ENCODE results near the gene SRL. TPM values are rescaled to one million over a fixed set of nuclear protein-coding genes. Genes with fewer than 3 reads are reported as not detected.
A peak's percentile ranks its signal among the peaks of the same experiment; 100 is the strongest.

SRL gene
- total and polyA plus RNA-seq, 2 of the 13 experiments (the other 11 are each of a cell fraction or from before 2014, with no cell fraction given): 0.05 TPM; not detected in 1

- TF ChIP-seq, protein P1, sequence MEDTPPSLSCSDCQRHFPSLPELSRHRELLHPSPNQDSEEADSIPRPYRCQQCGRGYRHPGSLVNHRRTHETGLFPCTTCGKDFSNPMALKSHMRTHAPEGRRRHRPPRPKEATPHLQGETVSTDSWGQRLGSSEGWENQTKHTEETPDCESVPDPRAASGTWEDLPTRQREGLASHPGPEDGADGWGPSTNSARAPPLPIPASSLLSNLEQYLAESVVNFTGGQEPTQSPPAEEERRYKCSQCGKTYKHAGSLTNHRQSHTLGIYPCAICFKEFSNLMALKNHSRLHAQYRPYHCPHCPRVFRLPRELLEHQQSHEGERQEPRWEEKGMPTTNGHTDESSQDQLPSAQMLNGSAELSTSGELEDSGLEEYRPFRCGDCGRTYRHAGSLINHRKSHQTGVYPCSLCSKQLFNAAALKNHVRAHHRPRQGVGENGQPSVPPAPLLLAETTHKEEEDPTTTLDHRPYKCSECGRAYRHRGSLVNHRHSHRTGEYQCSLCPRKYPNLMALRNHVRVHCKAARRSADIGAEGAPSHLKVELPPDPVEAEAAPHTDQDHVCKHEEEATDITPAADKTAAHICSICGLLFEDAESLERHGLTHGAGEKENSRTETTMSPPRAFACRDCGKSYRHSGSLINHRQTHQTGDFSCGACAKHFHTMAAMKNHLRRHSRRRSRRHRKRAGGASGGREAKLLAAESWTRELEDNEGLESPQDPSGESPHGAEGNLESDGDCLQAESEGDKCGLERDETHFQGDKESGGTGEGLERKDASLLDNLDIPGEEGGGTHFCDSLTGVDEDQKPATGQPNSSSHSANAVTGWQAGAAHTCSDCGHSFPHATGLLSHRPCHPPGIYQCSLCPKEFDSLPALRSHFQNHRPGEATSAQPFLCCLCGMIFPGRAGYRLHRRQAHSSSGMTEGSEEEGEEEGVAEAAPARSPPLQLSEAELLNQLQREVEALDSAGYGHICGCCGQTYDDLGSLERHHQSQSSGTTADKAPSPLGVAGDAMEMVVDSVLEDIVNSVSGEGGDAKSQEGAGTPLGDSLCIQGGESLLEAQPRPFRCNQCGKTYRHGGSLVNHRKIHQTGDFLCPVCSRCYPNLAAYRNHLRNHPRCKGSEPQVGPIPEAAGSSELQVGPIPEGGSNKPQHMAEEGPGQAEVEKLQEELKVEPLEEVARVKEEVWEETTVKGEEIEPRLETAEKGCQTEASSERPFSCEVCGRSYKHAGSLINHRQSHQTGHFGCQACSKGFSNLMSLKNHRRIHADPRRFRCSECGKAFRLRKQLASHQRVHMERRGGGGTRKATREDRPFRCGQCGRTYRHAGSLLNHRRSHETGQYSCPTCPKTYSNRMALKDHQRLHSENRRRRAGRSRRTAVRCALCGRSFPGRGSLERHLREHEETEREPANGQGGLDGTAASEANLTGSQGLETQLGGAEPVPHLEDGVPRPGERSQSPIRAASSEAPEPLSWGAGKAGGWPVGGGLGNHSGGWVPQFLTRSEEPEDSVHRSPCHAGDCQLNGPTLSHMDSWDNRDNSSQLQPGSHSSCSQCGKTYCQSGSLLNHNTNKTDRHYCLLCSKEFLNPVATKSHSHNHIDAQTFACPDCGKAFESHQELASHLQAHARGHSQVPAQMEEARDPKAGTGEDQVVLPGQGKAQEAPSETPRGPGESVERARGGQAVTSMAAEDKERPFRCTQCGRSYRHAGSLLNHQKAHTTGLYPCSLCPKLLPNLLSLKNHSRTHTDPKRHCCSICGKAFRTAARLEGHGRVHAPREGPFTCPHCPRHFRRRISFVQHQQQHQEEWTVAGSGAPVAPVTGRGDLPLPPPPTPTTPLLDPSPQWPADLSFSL (CRISPR knock-in tag; IDR thresholded peaks at IDR 0.05): no peak
- peak; percentile 16; the same call in 1 of the 2 replicates for TF ChIP-seq ZNF12 (CRISPR knock-in tag; IDR thresholded peaks at IDR 0.05)
- TF ChIP-seq FOXK2 (IDR thresholded peaks at IDR 0.05): peak; percentile 39; the same call in 1 of the 2 replicates
- TF ChIP-seq THAP11 (CRISPR knock-in tag; IDR thresholded peaks at IDR 0.05): peak; percentile 97
- TF ChIP-seq FOSL1 (CRISPR knock-in tag; IDR thresholded peaks at IDR 0.05; ENCODE audit: borderline replicate concordance): no peak
- TF ChIP-seq SOX6 (IDR thresholded peaks at IDR 0.05): no peak
- peak; percentile 77 for TF ChIP-seq SOX6 (CRISPR knock-in tag; IDR thresholded peaks at IDR 0.05)
- no peak for TF ChIP-seq NONO (IDR thresholded peaks at IDR 0.05)
- peak; percentile 83 for TF ChIP-seq NONO (CRISPR knock-in tag; conservative IDR thresholded peaks at IDR 0.05)
- peak; percentile 41 for TF ChIP-seq ZBTB33 (CRISPR knock-in tag; IDR thresholded peaks at IDR 0.05)
- no peak for TF ChIP-seq ZNF709 (CRISPR knock-in tag; IDR thresholded peaks at IDR 0.05)
- no peak; the same call in 1 of the 2 replicates for TF ChIP-seq ZNF652 (CRISPR knock-in tag; IDR thresholded peaks at IDR 0.05; ENCODE audit: borderline replicate concordance, low read depth)
- TF ChIP-seq, protein P2, sequence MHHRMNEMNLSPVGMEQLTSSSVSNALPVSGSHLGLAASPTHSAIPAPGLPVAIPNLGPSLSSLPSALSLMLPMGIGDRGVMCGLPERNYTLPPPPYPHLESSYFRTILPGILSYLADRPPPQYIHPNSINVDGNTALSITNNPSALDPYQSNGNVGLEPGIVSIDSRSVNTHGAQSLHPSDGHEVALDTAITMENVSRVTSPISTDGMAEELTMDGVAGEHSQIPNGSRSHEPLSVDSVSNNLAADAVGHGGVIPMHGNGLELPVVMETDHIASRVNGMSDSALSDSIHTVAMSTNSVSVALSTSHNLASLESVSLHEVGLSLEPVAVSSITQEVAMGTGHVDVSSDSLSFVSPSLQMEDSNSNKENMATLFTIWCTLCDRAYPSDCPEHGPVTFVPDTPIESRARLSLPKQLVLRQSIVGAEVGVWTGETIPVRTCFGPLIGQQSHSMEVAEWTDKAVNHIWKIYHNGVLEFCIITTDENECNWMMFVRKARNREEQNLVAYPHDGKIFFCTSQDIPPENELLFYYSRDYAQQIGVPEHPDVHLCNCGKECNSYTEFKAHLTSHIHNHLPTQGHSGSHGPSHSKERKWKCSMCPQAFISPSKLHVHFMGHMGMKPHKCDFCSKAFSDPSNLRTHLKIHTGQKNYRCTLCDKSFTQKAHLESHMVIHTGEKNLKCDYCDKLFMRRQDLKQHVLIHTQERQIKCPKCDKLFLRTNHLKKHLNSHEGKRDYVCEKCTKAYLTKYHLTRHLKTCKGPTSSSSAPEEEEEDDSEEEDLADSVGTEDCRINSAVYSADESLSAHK (CRISPR knock-in tag; IDR thresholded peaks at IDR 0.05; ENCODE audit: borderline replicate concordance): no peak
- 0 out of 2 replicates have a peak, but pooled peaks have one; percentile 39 for TF ChIP-seq ZNF773 (CRISPR knock-in tag; IDR thresholded peaks at IDR 0.05; ENCODE audit: borderline replicate concordance)
- TF ChIP-seq HOXA9 (CRISPR knock-in tag; IDR thresholded peaks at IDR 0.05; ENCODE audit: borderline replicate concordance): peak; percentile 52; the same call in 1 of the 2 replicates
- TF ChIP-seq ZFP82 (CRISPR knock-in tag; IDR thresholded peaks at IDR 0.05; ENCODE audit: borderline replicate concordance): no peak
Measured at GRCh38 chr16:4271176-4272113, 29.6 kb upstream of the SRL start (continued).

All from HepG2 (cell line).